Left lung (tissue), 14 donors: ENCODE measurements around the gene SPIN2A. TPM values are rescaled to one million over a fixed set of nuclear protein-coding genes. Genes with fewer than 3 reads are reported as not detected.
"Not testable (repeated sequence)": the region's sequence is repeated elsewhere in the genome, so short reads cannot be mapped to it uniquely, and the experiment has no call there.

ENCODE experiments used
- ATAC-seq: fragments of 200-7000 bp; cut with Tn5 transposase; one replicate; pipeline ENCODE4 v1.9.1; 2020; ENCODE audit warnings: moderate library complexity
- DNase-seq, 4 donors: peaks; one replicate each; pipeline ENCODE4 v3.0.0-alpha.2; 2013 to 2020
- H3K27ac ChIP-seq, 2 donors: fragments of 200-600 bp; sonication (generic) in 1 of 2; one replicate each; pipeline versions ENCODE4 v1.5.0 to v1.8.0; 2020 to 2021
- H3K27me3 ChIP-seq, 2 donors: fragments of 200-600 bp; sonication (generic) in 1 of 2; one replicate each; pipeline versions ENCODE4 v1.5.0 to v1.8.0; 2020 to 2021
- H3K36me3 ChIP-seq, 2 donors: fragments of 200-600 bp; sonication (generic) in 1 of 2; one replicate each; pipeline versions ENCODE4 v1.5.0 to v1.8.0; 2020 to 2021
- H3K4me1 ChIP-seq, 2 donors: fragments of 200-600 bp; one replicate each; pipeline ENCODE4 v1.8.0; 2021
- H3K4me3 ChIP-seq, 2 donors: fragments of 200-600 bp; sonication (generic) in 1 of 2; one replicate each; pipeline versions ENCODE4 v1.5.0 to v1.8.0; 2020 to 2021; ENCODE audit warnings: mild to moderate bottlenecking in 1 of 2
- H3K9me3 ChIP-seq, 2 donors: fragments of 200-600 bp; sonication (generic) in 1 of 2; one replicate each; pipeline versions ENCODE4 v1.5.0 to v1.8.0; 2020 to 2021
- CTCF ChIP-seq, 2 donors: fragments of 200-600 bp; sonication (generic) in 1 of 2; IDR thresholded peaks; one replicate each; pipeline versions ENCODE4 v1.5.0 to v1.8.0; 2021; ENCODE audit warnings: antibody characterized with exemption in 2 of 2
- intact Hi-C, 2 donors: fragments of 100-400 bp; cut with DNase I; formaldehyde crosslinking; loops; one replicate each; pipeline versions ENCODE4 v1.11.2 to v1.14.2; 2022
- long read RNA-seq, 12 donors: library from polyadenylated mRNA in 2 of 12; unstranded in 2 of 12; transcript quantifications; one replicate each; pipeline ENCODE4 v2.0.0 and lab custom pipeline, GENCODE V29; 2019 to 2026
- polyA plus RNA-seq, 6 donors: library from polyadenylated mRNA; unstranded; fragments of 120-200 nt; gene quantifications; one replicate each; pipeline ENCODE4 v1.2.1, GENCODE V29; 2013; ENCODE audit not compliant: insufficient read length in 6 of 6
- total RNA-seq, 2 donors: library from RNA; stranded (reverse); fragmentation: NEBNext Ultra II Directional; extraction: Animal tissue kit (Norgen Biotek cat#: 25700); gene quantifications; one replicate each; pipeline ENCODE4 v1.2.1, GENCODE V29; 2021
- donor health status: DM: no; HTN: yes; CAD: no.
- donor health status: DM: no; HTN: no; CAD: no.

SPIN2A gene
- total RNA-seq: under 1 TPM; 0.60 to 0.64 TPM
- polyA plus RNA-seq: 1 to 10 TPM; 2.7 to 4.0 (median 3.5) TPM
- long read RNA-seq, donor 1, partial matches to known transcripts: 0 of 2 reads
- long read RNA-seq, donor 1, other reads (novel, unspliced or antisense): 0 of 2 reads
- long read RNA-seq, donor 2, partial matches to known transcripts: 0 of 1 reads
- long read RNA-seq, donor 2, other reads (novel, unspliced or antisense): 0 of 1 reads
- long read RNA-seq, donor 3: 0 reads
- long read RNA-seq, donor 4, partial matches to known transcripts: 0 of 1 reads
- long read RNA-seq, donor 4, other reads (novel, unspliced or antisense): 0 of 1 reads
- long read RNA-seq, donor 5, partial matches to known transcripts: 5 of 6 reads
- long read RNA-seq, donor 5, other reads (novel, unspliced or antisense): 0 of 6 reads
- long read RNA-seq, donor 6, partial matches to known transcripts: 0 of 3 reads
- long read RNA-seq, donor 6, other reads (novel, unspliced or antisense): 0 of 3 reads
- long read RNA-seq, donor 7, partial matches to known transcripts: 0 of 2 reads
- long read RNA-seq, donor 7, other reads (novel, unspliced or antisense): 0 of 2 reads
- long read RNA-seq, donor 8: 0 reads
- long read RNA-seq, donor 9: 0 reads
- long read RNA-seq, donor 10: 0 reads
- long read RNA-seq, donor 11, partial matches to known transcripts: 0 of 1 reads
- long read RNA-seq, donor 11, other reads (novel, unspliced or antisense): 0 of 1 reads
- long read RNA-seq, donor 12: 0 reads

- ATAC-seq: peak; percentile 60
These were observed at the start of gene SPIN2A for GRCh38 chrX:57137073-57137472. Gene SPIN2A (minus strand): TSS chrX:57137397. CDS start chrX:57136597, 800 bp downstream.

GRCh38 chrX:57178605-57179004 lies 41.4 kb upstream of the SPIN2A start:
- TF ChIP-seq CTCF (IDR thresholded peaks at IDR 0.05): no peak
- Histone ChIP-seq H3K9me3 (peaks cover 0 to 8% of the 10 kb centered on the region in 2 donors), H3K36me3 (no peaks in the 10 kb centered on the region), H3K4me3 (no peak overlapping the region), H3K27me3 (no peaks in the 10 kb centered on the region), H3K4me1 (no peaks in the 10 kb centered on the region), H3K27ac (no peak overlapping the region)
- no peak for ATAC-seq
- intact Hi-C loops: no loop called here
- no peak for DNase-seq

More at GRCh38 chrX:57137073-57137472, at the start of gene SPIN2A:
- DNase-seq: peak in 2 of 4 donors; percentile 33 to 45
- H3K9me3 ChIP-seq, intact Hi-C loops, H3K27ac ChIP-seq, H3K27me3 ChIP-seq, H3K36me3 ChIP-seq, H3K4me3 ChIP-seq, H3K4me1 ChIP-seq: not testable (repeated sequence)

- H3K27ac ChIP-seq: no peak overlapping the region
- H3K4me1 ChIP-seq: no peaks in the 10 kb centered on the region
- intact Hi-C loops: no loop called here
- H3K36me3 ChIP-seq: no peaks in the 10 kb centered on the region
- ATAC-seq (no peak), DNase-seq (no peak)
- H3K27me3 ChIP-seq: no peaks in the 10 kb centered on the region
- peaks cover 0 to 8% of the 10 kb centered on the region in 2 donors for H3K9me3 ChIP-seq
- H3K4me3 ChIP-seq: no peak overlapping the region
- no peak for TF ChIP-seq CTCF (IDR thresholded peaks at IDR 0.05)
These were observed 39.9 kb upstream of the SPIN2A start for GRCh38 chrX:57177070-57177469.

GRCh38 chrX:57172544-57172943 lies 35.3 kb upstream of the SPIN2A start:
- Histone ChIP-seq H3K4me3 (no peak overlapping the region), H3K36me3 (no peaks in the 10 kb centered on the region), H3K27ac (no peak overlapping the region), H3K9me3 (no peaks in the 10 kb centered on the region), H3K4me1 (no peaks in the 10 kb centered on the region), H3K27me3 (no peaks in the 10 kb centered on the region)
- DNase-seq: no peak
- TF ChIP-seq CTCF (IDR thresholded peaks at IDR 0.05): no peak
- intact Hi-C loops: no loop called here
- no peak for ATAC-seq

GRCh38 chrX:57156397-57157049 lies 19.3 kb upstream of the SPIN2A start:
- peak; percentile 80 for ATAC-seq
- no peak overlapping the region for H3K4me3 ChIP-seq
- no peaks in the 10 kb centered on the region for H3K36me3 ChIP-seq
- H3K27me3 ChIP-seq: no peaks in the 10 kb centered on the region
- intact Hi-C loops: no loop called here
- H3K9me3 ChIP-seq: no peaks in the 10 kb centered on the region
- no peak overlapping the region for H3K27ac ChIP-seq
- peak in 1 of 2 donors; percentile 9 for TF ChIP-seq CTCF (IDR thresholded peaks at IDR 0.05)
- DNase-seq: no peak
- no peaks in the 10 kb centered on the region for H3K4me1 ChIP-seq
